HFFc6 (cell line): ENCODE measurements around the gene DIPK2B. TPM values are rescaled to one million over a fixed set of nuclear protein-coding genes. Genes with fewer than 3 reads are reported as not detected.

Experiments
- DNase-seq: peaks from one replicate; pipeline ENCODE4 v3.0.0-alpha.2; 2018
- H3K27ac Mint-ChIP-seq: 2 replicates; pipeline ENCODE4 v1.8.0; 2020; ENCODE audit warnings: mild to moderate bottlenecking, mixed read lengths
- H3K27me3 Mint-ChIP-seq: 2 replicates; pipeline ENCODE4 v1.8.0; 2021; ENCODE audit warnings: mild to moderate bottlenecking, moderate library complexity, mixed read lengths; ENCODE audit not compliant: insufficient read depth
- H3K36me3 Mint-ChIP-seq: 2 replicates; pipeline ENCODE4 v1.8.0; 2021; ENCODE audit warnings: low read depth, mixed read lengths
- H3K4me1 Mint-ChIP-seq: 2 replicates; pipeline ENCODE4 v1.8.0; 2020; ENCODE audit warnings: low read depth, mixed read lengths
- H3K4me3 Mint-ChIP-seq: 2 replicates; pipeline ENCODE4 v1.8.0; 2020; ENCODE audit warnings: mild to moderate bottlenecking, moderate library complexity, mixed read lengths
- H3K9me3 Mint-ChIP-seq: 2 replicates; pipeline ENCODE4 v1.8.0; 2020; ENCODE audit warnings: mild to moderate bottlenecking, mixed read lengths
- CTCF ChIP-seq: fragments of 200-600 bp; sonication (generic); IDR thresholded peaks from 2 replicates; pipeline ENCODE4 v1.5.0; 2021; ENCODE audit warnings: antibody characterized with exemption, mild to moderate bottlenecking
- total RNA-seq, 6 experiments: library from RNA; stranded (reverse); fragmentation: NEBNext Ultra II Directional; extraction: Animal tissue kit (Norgen Biotek cat#: 25700); gene quantifications; 2 replicates in 1 of 6; 3 replicates in 5 of 6; pipeline ENCODE4 v1.2.3, GENCODE V29; 2021

Gene DIPK2B
- total RNA-seq, 6 experiments from 2014 or later: not detected

GRCh38 chrX:45198706-45199105 lies 2.0 kb downstream of the DIPK2B start:
- peaks cover 2% of the 10 kb centered on the region; the same call in 1 of the 2 replicates for H3K27me3 Mint-ChIP-seq
- H3K4me1 Mint-ChIP-seq: peaks cover 55% of the 10 kb centered on the region
- H3K36me3 Mint-ChIP-seq: no peaks in the 10 kb centered on the region
- TF ChIP-seq CTCF: no peak
- no peak overlapping the region for H3K27ac Mint-ChIP-seq
- no peak for DNase-seq
- H3K4me3 Mint-ChIP-seq: no peak overlapping the region
- H3K9me3 Mint-ChIP-seq: no peaks in the 10 kb centered on the region

- H3K4me1 Mint-ChIP-seq: peaks cover 55% of the 10 kb centered on the region
- H3K4me3 Mint-ChIP-seq: no peak overlapping the region
- H3K27me3 Mint-ChIP-seq: peaks cover 2% of the 10 kb centered on the region; the same call in 1 of the 2 replicates
- H3K27ac Mint-ChIP-seq: no peak overlapping the region
- DNase-seq: no peak
- H3K9me3 Mint-ChIP-seq: no peaks in the 10 kb centered on the region
- H3K36me3 Mint-ChIP-seq: no peaks in the 10 kb centered on the region
- TF ChIP-seq CTCF: no peak
Measured at GRCh38 chrX:45198301-45198700, 2.4 kb downstream of the DIPK2B start.

GRCh38 chrX:45196701-45197100 lies 4.0 kb downstream of the DIPK2B start:
- no peak for TF ChIP-seq CTCF
- DNase-seq: peak; percentile 32
- Mint-ChIP-seq H3K36me3 (no peaks in the 10 kb centered on the region), H3K9me3 (no peaks in the 10 kb centered on the region), H3K27me3 (peaks cover 2% of the 10 kb centered on the region; the same call in 1 of the 2 replicates), H3K4me1 (peaks cover 39% of the 10 kb centered on the region), H3K4me3 (no peak overlapping the region), H3K27ac (no peak overlapping the region)

- no peaks in the 10 kb centered on the region for H3K9me3 Mint-ChIP-seq
- no peak for TF ChIP-seq CTCF
Measured at GRCh38 chrX:45191820-45192409, 8.8 kb downstream of the DIPK2B start.

GRCh38 chrX:45191383-45191782 lies 9.3 kb downstream of the DIPK2B start:
- Mint-ChIP-seq H3K9me3 (no peaks in the 10 kb centered on the region), H3K4me3 (no peak overlapping the region), H3K27ac (no peak overlapping the region), H3K36me3 (no peaks in the 10 kb centered on the region), H3K4me1 (peaks cover 30% of the 10 kb centered on the region), H3K27me3 (no peaks in the 10 kb centered on the region; the same call in 1 of the 2 replicates)
- TF ChIP-seq CTCF: no peak
- DNase-seq: no peak

More at GRCh38 chrX:45191820-45192409, 8.8 kb downstream of the DIPK2B start:
- H3K27me3 Mint-ChIP-seq: no peaks in the 10 kb centered on the region; the same call in 1 of the 2 replicates
- H3K4me1 Mint-ChIP-seq: peaks cover 36% of the 10 kb centered on the region
- no peak overlapping the region for H3K27ac Mint-ChIP-seq
- H3K36me3 Mint-ChIP-seq: no peaks in the 10 kb centered on the region
- H3K4me3 Mint-ChIP-seq: no peak overlapping the region
- DNase-seq: no peak
